NCI-H82 treated with DMSO at 0.1 percent for 48 hours (cell line): ENCODE data around the gene LITAFD.
"Not testable (repeated sequence)": the region's sequence is repeated elsewhere in the genome, so short reads cannot be mapped to it uniquely, and the experiment has no call there.

Experiments
- DNase-seq: peaks from one replicate; lab custom pipeline; 2025; ENCODE audit not compliant: unreplicated experiment; lab: John Stamatoyannopoulos, UW

The LITAFD gene

GRCh38 chr16:8872071-8872470 lies 10.1 kb upstream of the LITAFD start:
- no peak for DNase-seq

- no peak for DNase-seq
Observed at GRCh38 chr16:8872967-8873865, 8.9 kb upstream of the LITAFD start.

GRCh38 chr16:8873866-8874195 lies 8.3 kb upstream of the LITAFD start:
- not testable (repeated sequence) for DNase-seq

- no peak for DNase-seq
Observed at GRCh38 chr16:8874388-8874787, 7.8 kb upstream of the LITAFD start.

DNA sequence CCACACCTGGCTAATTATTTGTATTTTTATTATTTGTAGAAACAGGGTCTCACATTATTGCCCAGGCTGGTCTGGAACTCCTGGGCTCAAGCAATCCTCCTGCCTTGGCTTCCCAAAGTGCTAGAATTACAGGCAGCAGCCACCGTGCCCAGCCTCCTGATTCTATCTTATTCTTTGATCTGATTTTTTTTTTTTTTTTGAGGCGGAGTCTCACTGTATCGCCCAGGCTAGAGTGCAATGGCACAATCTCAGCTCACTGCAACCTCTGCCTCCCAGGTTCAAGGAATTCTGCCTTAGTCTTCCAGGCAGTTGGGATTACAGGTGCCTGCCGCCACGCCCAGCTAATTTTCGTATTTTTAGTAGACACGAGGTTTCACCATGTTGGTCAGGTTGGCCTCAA lies 6.8 kb upstream of the LITAFD start:
- not testable (repeated sequence) for DNase-seq

GRCh38 chr16:8877894-8878522 lies 4.1 kb upstream of the LITAFD start:
- DNase-seq, result no peak

GRCh38 chr16:8878523-8878911 lies 3.6 kb upstream of the LITAFD start:
- DNase-seq, result no peak

- DNase-seq, result no peak
Observed at GRCh38 chr16:8880839-8881510, 1.2 kb upstream of the LITAFD start.

DNA sequence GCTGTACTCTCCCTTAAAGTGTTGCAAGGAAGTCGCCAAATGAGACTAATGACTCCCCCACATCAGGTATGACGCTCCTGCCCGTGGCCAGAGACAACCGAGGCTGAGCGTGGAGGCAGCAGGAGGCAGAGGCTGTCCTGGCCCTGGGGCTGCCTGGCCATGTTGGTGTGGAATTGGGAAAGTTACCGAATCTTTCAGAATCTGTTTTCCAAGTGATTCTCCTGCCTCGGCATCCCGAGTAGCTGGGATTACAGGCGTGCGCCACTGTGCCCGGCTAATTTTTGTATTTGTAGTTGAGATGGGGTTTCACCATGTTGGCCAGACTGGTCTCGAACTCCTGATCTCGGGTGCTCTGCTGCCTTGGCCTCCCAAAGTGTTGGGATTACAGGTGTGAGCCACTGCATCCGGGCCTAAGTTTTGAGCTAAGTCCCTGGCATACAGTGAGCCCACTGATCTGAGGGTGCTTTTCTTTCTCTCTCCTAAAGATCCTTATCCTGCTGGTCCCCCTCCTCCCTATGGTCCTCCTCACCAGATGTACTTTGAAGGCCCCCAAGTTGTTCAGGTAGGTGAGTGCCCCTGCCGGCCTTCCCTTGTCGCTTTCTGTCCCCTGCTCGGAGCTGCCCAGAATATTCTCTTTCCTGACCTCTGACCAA lies 700 bp downstream of the LITAFD start:
- DNase-seq, result no peak

- no peak for DNase-seq
Observed at GRCh38 chr16:8885674-8886592, 3.8 kb downstream of the LITAFD start.

DNA sequence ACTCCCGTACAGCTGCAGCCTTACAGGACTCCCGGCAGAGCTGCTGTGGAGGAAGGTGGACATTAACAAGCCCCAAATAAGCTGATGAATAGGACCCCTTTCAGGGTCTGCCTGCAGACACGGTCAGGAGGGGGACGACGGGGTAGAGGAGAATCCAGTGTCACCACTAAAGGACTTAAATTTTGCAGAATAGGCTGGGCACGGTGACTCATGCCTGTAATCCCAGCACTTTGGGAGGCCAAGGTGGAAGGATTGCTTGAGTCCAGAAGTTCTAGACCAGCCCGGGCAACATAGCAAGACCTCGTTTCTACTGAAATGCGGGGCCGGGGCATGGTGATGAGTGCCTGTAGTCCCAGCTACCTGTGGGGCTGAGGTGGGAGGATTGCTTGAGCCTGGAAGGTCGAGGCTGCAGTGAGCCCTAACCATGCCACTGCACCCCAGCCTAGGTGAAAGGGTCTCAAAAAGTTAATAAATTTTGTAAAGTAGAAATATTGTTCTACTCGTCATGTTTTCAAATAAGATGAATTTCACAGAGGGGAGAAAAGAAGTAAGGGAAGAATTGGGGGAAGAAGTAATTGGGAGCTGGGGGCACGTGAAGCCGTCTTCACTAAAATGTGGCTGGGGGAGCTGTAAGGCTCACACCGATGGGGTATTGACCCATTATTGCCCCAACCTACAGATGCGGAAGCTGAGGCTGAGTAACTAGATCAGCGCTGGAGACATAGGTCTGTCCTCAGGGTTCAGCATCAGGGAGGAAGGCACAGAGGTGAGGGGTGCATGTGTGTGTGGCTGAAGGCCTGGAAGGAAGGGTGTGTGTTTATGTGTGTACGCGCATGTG lies 4.7 kb downstream of the LITAFD start:
- no peak for DNase-seq

GRCh38 chr16:8887431-8887765 lies 5.2 kb downstream of the LITAFD start:
- no peak for DNase-seq

GRCh38 chr16:8887952-8888560 lies 5.9 kb downstream of the LITAFD start:
- DNase-seq, result no peak

- DNase-seq, result no peak
Observed at GRCh38 chr16:8888951-8889892, 7.1 kb downstream of the LITAFD start.

DNA sequence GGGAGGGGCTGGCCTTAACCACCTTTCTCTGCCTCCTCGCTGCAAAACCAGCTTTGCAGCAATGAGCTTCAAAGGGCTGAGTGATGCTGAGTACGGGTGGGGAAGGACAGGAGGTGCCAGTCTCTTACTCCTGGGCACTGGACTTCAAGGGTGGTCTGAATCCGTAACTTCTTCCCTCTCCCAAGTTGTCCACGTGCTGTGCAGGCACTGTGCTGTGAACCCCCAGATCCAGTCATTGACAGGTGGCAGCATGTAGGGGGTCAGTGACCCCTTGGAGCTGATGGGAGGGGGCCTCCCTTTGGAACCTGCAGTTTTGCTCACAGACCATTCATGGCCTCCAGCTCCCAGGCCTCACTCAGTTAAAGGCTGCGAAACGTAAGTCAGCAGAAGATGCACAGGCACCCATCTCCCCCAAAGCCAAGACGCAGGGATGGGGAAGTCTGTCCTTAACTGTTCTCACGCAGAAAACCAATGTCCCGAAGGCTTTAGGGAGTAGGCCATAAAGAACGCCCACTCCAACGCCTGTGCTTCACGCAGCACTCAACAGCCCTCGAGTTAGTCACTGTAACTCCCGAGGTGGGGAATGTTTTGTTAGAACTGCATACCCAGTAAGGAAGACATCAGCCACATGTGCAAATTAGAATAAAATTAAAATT lies 7.9 kb downstream of the LITAFD start:
- no peak for DNase-seq

- DNase-seq, result no peak
Observed at GRCh38 chr16:8890549-8890921, 8.4 kb downstream of the LITAFD start.

DNA sequence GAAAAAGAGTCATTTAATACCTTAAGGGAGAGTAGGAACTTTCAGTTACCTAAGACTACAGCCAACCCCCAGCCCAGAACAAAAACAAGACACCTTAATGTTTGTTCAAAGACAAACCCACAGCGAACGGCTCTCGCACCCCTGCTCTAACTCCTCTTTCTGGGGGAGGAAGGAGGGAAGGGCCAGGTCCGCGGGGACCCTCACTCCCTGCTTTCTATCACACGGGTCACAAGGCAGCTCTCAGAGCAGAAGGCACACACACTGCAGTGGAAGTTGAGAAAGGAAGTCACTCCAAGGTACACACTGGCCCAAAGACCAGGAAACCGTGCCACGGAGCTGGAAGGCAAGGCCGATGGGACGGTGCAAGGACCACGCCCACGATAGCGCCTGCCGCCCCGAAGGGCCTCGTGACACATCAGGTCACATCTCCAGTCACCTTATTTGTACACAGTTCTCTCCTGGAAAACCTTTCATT lies 10.0 kb downstream of the LITAFD start:
- no peak for DNase-seq

- no peak for DNase-seq
Observed at GRCh38 chr16:8893426-8893825, 11.3 kb downstream of the LITAFD start.
